Choroid plexus epithelial cell (primary cell): ENCODE measurements around the gene MARCO.

Experiments used
- DNase-seq: peaks from one replicate; pipeline ENCODE4 v3.0.0-alpha.2; 2010; ENCODE audit warnings: low read depth
- H3K4me3 ChIP-seq: 2 replicates; pipeline ENCODE4 v1.5.1; 2011; ENCODE audit warnings: low read depth, mild to moderate bottlenecking, control low read depth, low read length, moderate library complexity
- CTCF ChIP-seq: conservative IDR thresholded peaks from 2 replicates; pipeline ENCODE4 v1.5.1; 2011; ENCODE audit warnings: low read depth, mild to moderate bottlenecking, control low read depth, inconsistent platforms, low read length, moderate library complexity

MARCO gene

GRCh38 chr2:118973542-118973951, 31.6 kb downstream of the MARCO start:
- DNase-seq, result no peak

GRCh38 chr2:118974103-118974993, 32.4 kb downstream of the MARCO start:
- no peak for TF ChIP-seq CTCF
- peak; percentile 15 for DNase-seq
- H3K4me3 ChIP-seq, result no peak overlapping the region

More at GRCh38 chr2:118973542-118973951, 31.6 kb downstream of the MARCO start:
- no peak overlapping the region for H3K4me3 ChIP-seq
- TF ChIP-seq CTCF, result no peak

- DNase-seq, result no peak
- H3K4me3 ChIP-seq, result no peak overlapping the region
- TF ChIP-seq CTCF, result no peak
Observed at GRCh38 chr2:118975133-118975532, 33.1 kb downstream of the MARCO start.

- no peak for DNase-seq
- TF ChIP-seq CTCF, result no peak
- H3K4me3 ChIP-seq, result no peak overlapping the region
Observed at GRCh38 chr2:118978064-118978463, 36.1 kb downstream of the MARCO start.

GRCh38 chr2:118979152-118979861, 37.3 kb downstream of the MARCO start:
- TF ChIP-seq CTCF, result no peak
- H3K4me3 ChIP-seq, result no peak overlapping the region
- DNase-seq, result no peak

- TF ChIP-seq CTCF, result no peak
Observed at GRCh38 chr2:118980022-118980421, 38.0 kb downstream of the MARCO start.

More at GRCh38 chr2:118980022-118980421, 38.0 kb downstream of the MARCO start:
- no peak overlapping the region for H3K4me3 ChIP-seq
- no peak for DNase-seq
